NCI-H460 (cell line): Measurements from ENCODE around the gene PDE6B. TPM values are rescaled to one million over a fixed set of nuclear protein-coding genes. Genes with fewer than 3 reads are reported as not detected.

ENCODE experiments used
- DNase-seq: peaks from one replicate; pipeline ENCODE4 v3.0.0-alpha.2; 2016; ENCODE audit warnings: low read depth; ENCODE audit errors: extremely low read depth
- total RNA-seq: library from RNA; depleted of rRNA; stranded (reverse); fragments of >200 nt; shearing (Covaris generic); gene quantifications from 2 replicates; pipeline ENCODE4 v1.2.3, GENCODE V29; 2014

Gene PDE6B
- total RNA-seq, 1 experiment from 2014 or later: not detected

DNA sequence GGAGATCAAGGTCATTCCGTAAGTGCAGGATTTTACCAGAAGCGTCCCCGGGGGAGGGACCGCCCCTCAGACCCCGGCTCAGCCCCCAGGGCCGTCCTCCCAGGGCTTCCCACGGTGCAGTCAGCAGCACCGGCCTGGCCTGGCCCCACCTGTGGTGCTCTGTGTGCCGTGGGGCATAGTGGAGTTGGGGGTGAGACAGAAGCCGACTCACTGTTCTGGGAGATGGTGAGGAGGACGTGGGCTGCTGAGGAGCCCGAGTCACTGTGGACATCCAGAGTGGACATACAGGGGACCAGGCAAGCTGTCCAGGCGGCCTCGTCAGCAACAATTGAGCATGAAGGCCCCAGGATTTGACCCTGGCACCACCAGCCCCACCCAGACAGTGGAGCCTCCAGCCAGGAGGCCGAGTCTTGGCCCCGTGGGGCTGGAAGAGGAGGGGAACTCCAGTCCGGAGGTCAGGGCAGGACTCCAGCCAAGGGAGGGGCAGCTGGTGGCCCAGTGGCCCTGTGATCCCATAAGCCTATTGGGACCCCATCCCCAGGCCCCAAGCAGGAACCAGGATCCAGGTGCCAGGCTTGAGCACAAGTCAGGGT is 29.6 kb downstream of the PDE6B start:
- no peak for DNase-seq

GRCh38 chr4:655464-656151 is 30.2 kb downstream of the PDE6B start:
- no peak for DNase-seq

GRCh38 chr4:656436-657337 is 31.3 kb downstream of the PDE6B start:
- DNase-seq: no peak

DNA sequence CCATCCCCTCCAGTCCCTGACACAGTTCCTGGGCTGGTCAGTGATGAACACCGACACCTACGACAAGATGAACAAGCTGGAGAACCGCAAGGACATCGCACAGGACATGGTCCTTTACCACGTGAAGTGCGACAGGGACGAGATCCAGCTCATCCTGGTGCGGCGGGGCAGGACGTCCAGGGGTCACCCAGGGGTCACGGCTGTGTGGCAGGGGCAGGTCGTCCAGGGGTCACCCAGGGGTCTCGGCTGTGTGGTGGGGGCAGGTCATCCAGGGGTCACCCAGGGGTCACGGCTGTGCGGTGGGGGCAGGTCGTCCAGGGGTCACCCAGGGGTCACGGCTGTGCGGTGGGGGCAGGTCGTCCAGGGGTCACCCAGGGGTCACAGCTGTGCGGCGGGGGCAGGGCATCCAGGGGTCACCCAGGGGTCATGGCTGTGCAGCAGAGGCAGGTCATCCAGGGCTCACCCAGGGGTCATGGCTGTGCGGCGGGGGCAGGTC is 32.0 kb downstream of the PDE6B start:
- no peak for DNase-seq

GRCh38 chr4:657834-658667 is 32.7 kb downstream of the PDE6B start:
- no peak for DNase-seq

- DNase-seq: no peak
Measured at GRCh38 chr4:658681-659667, 33.6 kb downstream of the PDE6B start.

GRCh38 chr4:659851-660250 is 34.5 kb downstream of the PDE6B start:
- no peak for DNase-seq

DNA sequence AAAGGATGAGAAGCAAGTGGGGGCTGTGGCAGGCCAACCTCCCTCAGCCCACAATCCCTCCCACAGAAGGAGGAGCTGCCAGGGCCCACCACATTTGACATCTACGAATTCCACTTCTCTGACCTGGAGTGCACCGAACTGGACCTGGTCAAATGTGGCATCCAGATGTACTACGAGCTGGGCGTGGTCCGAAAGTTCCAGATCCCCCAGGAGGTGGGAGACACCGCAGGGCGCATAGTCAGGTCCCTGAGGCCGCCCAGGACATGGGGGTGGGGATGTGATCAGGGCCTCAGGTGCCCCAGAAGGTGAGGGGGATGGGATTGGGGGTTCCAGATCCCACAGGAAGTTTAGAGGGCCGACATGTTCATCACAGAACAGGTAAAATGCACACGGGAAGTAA is 35.0 kb downstream of the PDE6B start:
- DNase-seq: no peak

GRCh38 chr4:661231-661630 is 35.9 kb downstream of the PDE6B start:
- no peak for DNase-seq

- no peak for DNase-seq
Measured at GRCh38 chr4:661881-662761, 36.7 kb downstream of the PDE6B start.

- DNase-seq: no peak
Measured at GRCh38 chr4:663046-663437, 37.7 kb downstream of the PDE6B start.

GRCh38 chr4:663438-664428 is 38.4 kb downstream of the PDE6B start:
- DNase-seq: no peak

DNA sequence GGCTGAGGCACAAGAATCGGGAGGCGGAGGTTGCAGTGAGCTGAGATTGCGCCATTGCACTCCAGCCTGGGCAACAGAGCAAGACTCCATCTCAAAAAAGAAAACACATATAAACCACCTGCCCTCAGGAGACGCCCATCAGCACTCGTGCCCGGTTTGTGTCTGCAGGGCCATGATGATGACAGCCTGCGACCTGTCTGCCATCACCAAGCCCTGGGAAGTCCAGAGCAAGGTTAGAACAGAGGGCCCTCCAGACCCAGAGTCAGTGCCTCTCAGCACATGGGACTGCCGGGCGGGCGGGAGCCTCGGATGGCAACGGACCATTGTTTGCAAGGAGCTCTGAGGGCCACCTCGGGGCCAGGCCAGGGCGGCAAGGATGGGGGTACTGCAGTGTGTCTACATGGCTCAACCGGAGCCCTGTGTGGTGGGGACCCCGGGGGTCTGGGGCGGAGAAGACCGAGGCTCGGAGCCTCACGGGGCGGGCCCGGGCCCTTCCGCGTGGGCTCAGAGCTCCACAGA is 39.4 kb downstream of the PDE6B start:
- DNase-seq: no peak

GRCh38 chr4:665381-665750 is 40.0 kb downstream of the PDE6B start:
- no peak for DNase-seq

DNA sequence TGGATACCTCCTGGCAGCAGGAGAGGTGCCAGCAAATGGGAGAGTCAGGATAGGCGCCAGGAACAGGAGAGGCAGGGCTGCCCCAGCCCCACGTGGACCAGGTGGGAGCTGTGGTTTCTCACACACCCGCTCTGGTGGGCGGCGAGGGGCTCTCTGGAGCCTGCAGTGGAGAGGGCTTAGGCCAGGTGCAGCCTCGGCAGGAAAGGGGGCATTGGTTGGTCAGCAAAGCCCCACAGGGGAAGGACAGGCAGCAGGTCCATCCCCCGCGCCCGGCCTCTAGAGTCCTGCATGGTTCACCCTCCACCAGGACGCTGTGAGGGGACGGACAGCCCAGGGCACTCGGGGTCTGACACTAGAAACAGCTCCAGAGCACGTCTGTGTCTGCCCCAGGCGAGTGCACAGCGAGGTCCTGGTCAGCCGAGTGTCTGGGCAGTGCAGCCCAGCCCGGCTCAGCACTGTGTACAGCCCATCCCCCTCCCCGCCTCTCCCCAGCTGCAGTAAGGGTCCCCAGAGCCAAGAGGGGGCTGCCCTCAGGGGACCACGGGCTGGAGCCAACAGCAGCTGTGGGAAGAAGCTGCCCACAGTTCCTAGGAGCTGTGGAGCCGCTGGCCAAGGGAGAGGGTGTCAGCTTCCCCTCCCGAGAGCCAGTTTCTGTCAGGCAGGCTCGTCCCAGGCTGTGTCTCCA is 40.5 kb downstream of the PDE6B start:
- no peak for DNase-seq

GRCh38 chr4:666436-666810 is 41.0 kb downstream of the PDE6B start:
- DNase-seq: no peak
